C4-2B (cell line): ENCODE measurements around the gene SCARB1.

ENCODE experiments used
- CTCF ChIP-seq: fragments of 450-650 bp; conservative IDR thresholded peaks from 2 replicates; pipeline ENCODE4 v1.5.1; 2017; ENCODE audit warnings: mild to moderate bottlenecking
- ZFX ChIP-seq: fragments of 450-650 bp; IDR thresholded peaks from 2 replicates; pipeline ENCODE4 v1.6.1; 2017

DNA sequence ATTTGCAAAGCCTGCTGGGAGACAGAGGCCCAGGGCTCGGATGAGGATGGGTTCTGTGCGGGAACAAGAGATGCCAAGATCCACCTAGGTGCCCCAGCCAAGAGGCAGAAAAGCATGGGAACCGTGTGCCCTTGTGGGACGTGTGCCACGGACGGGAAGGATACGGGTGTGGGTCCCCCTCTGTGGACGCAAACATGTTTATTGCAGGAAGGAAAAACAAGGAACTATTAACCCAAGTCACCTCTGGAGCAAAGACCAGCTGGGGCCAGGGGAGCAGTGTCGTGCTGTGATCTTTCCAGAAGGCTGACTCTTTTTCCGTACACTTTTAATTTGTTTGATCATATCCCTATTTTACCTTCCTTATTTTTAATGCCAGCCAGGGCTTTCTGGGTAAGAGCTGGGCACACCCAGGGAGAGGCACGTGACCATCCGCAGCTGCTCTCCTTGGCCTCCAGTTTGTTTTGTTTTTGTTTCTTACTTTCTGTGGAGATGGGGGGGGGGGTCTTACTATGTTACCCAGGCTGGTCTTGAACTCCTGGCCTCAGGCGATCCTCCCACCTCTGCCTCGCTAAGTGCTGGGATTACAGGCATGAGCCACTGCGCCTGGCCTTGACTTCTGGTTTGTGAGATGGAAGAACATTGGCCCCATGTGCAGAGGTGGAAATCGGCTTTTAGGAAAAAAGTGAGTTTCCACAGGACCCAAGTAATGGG is 20.7 kb downstream of the SCARB1 start:
- no peak for TF ChIP-seq CTCF
- no peak for TF ChIP-seq ZFX
